EH (cell line): ENCODE results near the gene MAD1L1.
"Not testable (repeated sequence)": the region's sequence is repeated elsewhere in the genome, so short reads cannot be mapped to it uniquely, and the experiment has no call there.

Experiments used
- DNase-seq: peaks from one replicate; pipeline ENCODE4 v3.0.0-alpha.2; 2015; ENCODE audit warnings: low read depth

MAD1L1 gene

GRCh38 chr7:2000746-2001321 lies 231.9 kb downstream of the MAD1L1 start:
- no peak for DNase-seq

DNA sequence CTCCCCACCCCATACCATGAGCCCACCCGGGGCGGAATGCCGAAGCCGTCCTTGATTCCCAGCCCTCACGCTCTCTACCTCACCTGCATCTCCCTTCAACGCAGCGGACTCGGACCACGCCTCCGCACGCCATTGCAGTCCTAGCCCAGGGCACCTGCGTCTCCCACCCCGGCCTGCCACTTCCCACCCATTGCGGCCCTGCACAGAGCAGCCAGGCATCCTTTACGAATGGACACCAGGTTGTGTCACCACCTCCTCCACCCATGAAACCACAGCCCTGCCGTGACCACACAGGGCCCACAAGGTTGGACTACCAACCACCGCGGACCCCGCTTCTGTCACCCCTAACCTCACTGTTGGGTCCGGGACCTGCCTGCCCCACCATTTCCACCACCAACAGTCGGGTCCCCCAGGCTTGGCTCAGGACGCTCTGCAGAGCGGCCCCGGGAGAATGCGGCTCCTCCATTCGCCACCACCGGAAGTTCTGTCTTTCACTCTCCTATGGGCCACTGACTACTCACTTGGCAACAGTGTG lies 232.5 kb downstream of the MAD1L1 start:
- no peak for DNase-seq

GRCh38 chr7:1999278-1999984 lies 233.3 kb downstream of the MAD1L1 start:
- no peak for DNase-seq

DNA sequence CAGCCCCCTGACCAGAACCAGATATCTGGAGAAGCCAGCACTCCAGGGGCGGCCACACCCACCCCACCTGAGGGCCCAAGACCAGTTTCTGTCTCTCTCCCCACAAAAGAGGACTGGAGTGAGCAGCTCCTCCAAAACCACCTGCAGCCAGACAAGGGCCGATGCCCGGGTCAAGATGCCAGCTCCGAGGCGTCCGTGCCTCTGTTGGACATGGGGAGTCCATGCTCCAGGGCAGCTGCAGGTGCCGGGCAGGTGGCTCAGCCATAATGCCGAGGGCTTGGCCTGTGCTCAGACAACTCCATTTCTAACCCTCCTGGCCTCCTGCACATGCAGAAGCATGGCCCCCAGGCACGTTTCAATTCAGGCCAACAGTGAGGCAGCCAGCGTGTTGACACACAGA lies 234.6 kb downstream of the MAD1L1 start:
- no peak for DNase-seq

- DNase-seq = no peak
Measured at GRCh38 chr7:1997537-1998076, 235.1 kb downstream of the MAD1L1 start.

DNA sequence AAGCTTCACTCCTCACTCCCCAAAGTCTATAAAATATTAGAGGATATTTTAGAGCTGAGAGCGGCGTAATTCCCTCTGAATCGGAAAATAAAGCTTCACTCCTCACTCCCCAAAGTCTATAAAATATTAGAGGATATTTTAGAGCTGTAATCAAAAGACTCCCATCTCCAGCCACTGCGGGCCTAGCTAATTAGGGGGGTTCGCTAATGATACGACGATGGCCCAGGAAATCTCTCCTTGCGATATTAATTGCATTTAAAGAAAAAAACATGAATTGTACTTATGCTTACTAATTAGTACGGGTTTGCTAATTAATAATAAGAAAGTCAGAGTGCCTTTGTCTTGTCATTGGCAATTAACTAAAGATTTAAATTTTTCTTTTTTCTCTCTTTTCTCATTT lies 235.9 kb downstream of the MAD1L1 start:
- no peak for DNase-seq

GRCh38 chr7:1995911-1996420 lies 236.8 kb downstream of the MAD1L1 start:
- not testable (repeated sequence) for DNase-seq

DNA sequence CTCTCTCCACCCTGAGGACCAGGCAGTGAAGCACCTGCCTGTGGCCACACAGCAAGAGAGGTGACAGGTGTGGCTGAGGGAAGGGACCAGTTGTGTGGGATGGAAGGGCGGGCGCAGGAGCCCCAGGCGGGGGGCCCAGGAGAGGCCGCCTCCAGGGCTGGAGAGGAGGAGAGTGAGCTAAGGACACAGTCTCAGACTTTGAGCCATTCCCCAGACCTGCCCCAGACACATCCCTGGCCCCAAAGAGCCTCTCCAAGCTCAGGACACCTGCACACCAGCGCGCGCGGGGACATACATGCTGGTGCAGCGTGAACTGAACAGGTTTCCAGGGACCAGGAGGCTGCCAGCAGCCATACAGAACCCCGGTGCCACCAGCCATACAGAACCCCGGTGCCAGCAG lies 237.3 kb downstream of the MAD1L1 start:
- no peak for DNase-seq

DNA sequence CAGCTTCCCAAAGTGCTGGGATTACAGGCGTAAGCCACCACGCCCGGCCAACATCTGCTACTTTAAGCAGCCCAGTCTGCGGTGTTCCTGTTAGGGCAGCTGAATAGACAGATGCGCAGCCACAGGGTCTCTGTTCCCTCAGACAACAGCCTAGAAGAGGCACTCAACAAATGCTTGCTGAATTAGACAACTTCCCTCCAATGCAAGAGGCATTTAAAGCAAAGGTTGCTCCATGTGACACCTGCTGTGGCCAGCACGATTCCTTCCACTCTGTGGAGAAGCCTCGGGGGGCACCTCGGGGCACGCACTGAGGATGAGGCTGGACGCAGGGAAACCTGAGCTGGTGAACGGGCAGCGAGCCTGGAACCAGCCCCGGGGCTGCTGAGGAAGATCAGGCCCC lies 237.8 kb downstream of the MAD1L1 start:
- DNase-seq = no peak

DNA sequence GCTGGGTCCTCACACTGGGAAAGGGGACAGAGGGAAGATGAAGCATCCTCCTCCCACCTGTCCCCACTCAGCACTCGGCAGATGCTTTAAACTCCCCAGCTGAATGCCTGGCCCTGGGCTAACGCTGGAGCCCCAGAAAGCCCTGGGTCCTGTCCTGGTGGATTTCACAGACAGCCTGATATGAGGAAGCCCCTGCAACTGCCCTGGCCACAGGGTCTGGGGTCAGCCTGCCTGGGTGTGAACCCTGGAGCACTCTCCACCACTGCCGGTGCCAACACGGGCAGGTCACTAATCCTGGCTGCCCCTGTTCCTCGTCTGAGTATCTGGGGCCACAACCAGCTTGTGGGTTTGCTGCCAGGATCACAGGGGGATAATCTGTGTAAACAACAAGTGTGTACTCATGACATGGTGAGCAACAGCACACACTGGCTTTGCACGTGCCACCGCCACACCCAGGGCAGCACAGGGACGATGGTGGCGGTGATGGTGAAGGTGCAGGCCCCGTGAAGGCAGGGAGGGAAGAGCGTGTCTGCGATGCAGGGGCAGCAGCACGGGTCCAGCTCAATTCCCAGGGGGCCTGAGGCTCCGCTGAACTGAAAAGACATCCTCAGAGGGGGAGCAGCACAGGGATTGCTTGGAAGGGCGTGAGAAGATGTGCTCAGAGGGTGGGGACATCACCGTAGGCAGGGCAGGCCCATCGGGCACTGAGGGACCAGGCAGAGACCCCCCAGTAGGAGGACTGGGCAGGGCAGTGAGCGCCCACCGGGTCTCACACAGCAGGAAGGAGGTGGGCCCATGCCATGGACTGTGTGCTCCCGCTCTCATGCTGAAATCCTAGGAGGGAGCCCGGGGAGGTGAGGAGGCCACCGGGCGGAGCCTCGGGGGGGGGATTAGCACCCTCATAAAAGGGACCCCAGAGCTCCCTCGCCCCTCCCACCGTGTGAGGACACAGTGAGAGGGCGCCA lies 238.7 kb downstream of the MAD1L1 start:
- no peak for DNase-seq

- no peak for DNase-seq
Measured at GRCh38 chr7:1993031-1993695, 239.6 kb downstream of the MAD1L1 start.

- DNase-seq = no peak
Measured at GRCh38 chr7:1992554-1992953, 240.2 kb downstream of the MAD1L1 start.

GRCh38 chr7:1990001-1990670 lies 242.6 kb downstream of the MAD1L1 start:
- DNase-seq = no peak

DNA sequence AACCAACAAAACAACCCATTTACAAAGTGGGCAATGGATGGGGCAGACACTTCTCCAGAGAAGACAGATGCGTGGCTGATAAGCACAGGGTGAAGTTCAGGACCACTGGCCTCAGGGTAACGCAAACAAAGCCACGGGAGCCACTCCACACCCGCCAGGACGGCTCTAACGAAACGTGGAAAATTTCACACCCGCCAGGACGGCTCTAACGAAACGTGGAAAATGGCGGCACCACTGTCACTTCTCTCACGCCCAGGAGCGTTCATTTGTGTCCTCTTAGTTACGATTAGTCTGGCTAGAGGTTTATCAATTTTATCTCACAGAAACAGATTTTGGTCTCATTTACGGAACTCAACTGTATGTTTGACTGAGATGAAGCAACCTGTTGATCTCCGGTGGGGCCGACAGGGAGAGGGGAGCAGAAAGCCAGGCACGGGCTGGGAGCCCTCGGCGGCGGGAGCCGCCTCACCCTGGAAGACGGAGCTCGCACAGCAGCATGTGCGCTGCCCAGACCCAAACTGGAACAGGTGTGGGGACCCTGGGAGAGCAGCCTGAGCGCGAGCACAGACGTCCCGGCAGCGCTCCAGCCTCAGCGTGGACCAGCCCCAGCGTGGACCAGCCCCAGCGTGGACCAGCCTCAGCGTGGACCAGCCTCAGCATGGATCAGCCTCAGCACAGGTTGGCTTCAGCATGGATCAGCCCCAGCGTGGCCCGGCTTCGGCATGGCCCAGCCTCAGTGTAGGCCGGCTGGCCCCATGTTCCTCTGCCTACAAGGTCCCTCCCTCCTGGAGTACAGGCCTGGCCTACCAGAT lies 243.5 kb downstream of the MAD1L1 start:
- DNase-seq = no peak

DNA sequence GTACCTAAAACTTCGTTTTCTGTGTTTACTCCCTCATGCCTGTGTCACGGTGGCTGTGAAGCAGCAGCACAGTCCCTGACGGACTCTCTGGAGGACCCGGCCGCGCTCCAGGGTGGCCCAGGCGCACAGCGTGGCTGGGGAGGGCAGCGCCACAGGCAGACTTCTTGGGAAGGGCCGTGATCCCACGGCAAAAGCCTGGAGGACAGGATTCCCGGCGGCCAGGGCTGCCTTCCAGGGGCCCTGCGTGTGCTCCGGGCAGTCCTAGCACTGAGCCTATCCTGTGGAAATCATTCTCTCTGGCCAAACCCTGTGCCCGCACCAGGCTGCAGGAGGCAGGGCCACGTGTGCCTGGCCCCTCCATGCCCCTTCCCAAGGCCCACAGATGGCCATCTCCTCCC lies 244.2 kb downstream of the MAD1L1 start:
- DNase-seq = no peak

GRCh38 chr7:1987591-1988532 lies 244.9 kb downstream of the MAD1L1 start:
- no peak for DNase-seq

- no peak for DNase-seq
Measured at GRCh38 chr7:1987084-1987535, 245.6 kb downstream of the MAD1L1 start.

DNA sequence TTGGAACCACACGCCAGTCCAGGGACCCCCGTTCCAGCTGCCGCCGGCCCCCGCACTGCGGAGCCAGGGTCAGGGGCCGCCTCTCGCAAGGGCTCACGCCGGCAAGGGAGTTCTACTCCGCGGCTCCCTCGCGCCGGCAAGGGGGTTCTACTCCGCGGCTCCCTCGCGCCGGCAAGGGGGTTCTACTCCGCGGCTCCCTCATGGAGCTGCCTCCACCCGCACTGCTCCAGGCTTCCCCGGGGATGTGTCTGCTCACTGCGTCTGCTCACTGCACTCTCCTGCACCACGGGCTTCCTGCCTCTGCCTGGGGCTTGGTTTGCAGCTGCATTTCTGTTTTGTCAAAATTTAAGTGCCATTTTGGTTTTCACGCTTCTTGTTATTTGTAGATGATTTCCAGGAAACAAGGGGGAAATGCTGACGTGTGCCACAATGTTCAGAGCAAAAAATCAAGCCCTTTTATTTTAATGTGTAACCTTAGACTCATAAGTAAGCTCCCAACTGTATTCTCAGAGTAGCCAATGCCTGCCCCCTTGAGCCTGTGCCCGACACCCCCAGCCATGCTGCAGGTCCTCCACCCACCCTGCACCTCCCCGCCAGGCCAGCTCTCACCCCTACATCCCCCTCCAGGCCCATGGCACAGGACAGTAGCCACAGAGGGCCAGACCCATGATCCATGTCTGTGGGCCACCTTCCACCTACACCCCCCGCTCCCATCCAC lies 246.2 kb downstream of the MAD1L1 start:
- no peak for DNase-seq
